Mesothelial cell of epicardium (in vitro differentiated cells): ENCODE data around the gene EIF4E3. TPM values are rescaled to one million over a fixed set of nuclear protein-coding genes. Genes with fewer than 3 reads are reported as not detected.

Source experiments
- DNase-seq, 2 experiments: peaks; one replicate each; pipeline ENCODE4 v3.0.0; 2021; ENCODE audit warnings: low spot score in 2 of 2; ENCODE audit not compliant: unreplicated experiment in 2 of 2
- H3K27ac Mint-ChIP-seq: 2 replicates; pipeline ENCODE4 v1.8.0; 2021; ENCODE audit warnings: mixed read lengths
- H3K27me3 Mint-ChIP-seq: 2 replicates; pipeline ENCODE4 v1.8.0; 2021; ENCODE audit warnings: low read depth, mixed read lengths
- H3K36me3 Mint-ChIP-seq: 2 replicates; pipeline ENCODE4 v1.8.0; 2021; ENCODE audit warnings: mixed read lengths
- H3K4me1 Mint-ChIP-seq: 2 replicates; pipeline ENCODE4 v1.8.0; 2021; ENCODE audit warnings: mixed read lengths
- H3K4me3 Mint-ChIP-seq: 2 replicates; pipeline ENCODE4 v1.8.0; 2021; ENCODE audit warnings: mild to moderate bottlenecking, moderate library complexity, mixed read lengths
- H3K9me3 Mint-ChIP-seq: 2 replicates; pipeline ENCODE4 v1.8.0; 2021; ENCODE audit warnings: mixed read lengths
- total RNA-seq: library from RNA; stranded (reverse); gene quantifications from 3 replicates; pipeline ENCODE4 v1.2.1, GENCODE V29; 2021
- TF ChIP-seq, protein P1 (sequence below): fragments of 200-600 bp; sonication (generic); IDR thresholded peaks from one replicate; pipeline ENCODE4 v1.5.0; 2021; ENCODE audit warnings: antibody characterized with exemption; ENCODE audit not compliant: unreplicated experiment

Gene EIF4E3
- total RNA-seq, 1 donor from 2014 or later: 9.9 TPM

DNA sequence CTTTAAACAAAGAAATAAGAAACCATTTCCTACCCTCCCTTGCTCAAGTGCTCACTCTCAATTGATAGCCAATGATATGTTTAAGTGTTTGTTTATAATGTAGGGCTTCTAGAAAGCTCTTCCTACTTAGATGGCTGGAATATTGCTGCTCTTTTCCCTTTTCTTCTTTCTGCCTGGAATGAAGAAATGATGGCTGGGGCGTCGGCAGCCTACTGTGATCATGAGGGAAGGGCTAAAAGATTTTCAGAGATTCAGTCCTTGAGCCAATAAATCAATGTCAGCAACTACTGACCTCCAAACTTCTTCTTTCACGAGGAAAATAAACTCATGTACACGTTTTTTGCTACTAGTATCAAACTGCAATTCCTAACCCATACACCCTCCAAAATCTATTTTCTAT is 26.4 kb upstream of the EIF4E3 start:
- H3K4me3 Mint-ChIP-seq: no peak overlapping the region
- H3K9me3 Mint-ChIP-seq: peaks cover 3% of the 10 kb centered on the region
- H3K4me1 Mint-ChIP-seq: peaks cover 15% of the 10 kb centered on the region
- H3K36me3 Mint-ChIP-seq: peaks cover 4% of the 10 kb centered on the region
- no peak overlapping the region for H3K27ac Mint-ChIP-seq
- TF ChIP-seq, protein P1, sequence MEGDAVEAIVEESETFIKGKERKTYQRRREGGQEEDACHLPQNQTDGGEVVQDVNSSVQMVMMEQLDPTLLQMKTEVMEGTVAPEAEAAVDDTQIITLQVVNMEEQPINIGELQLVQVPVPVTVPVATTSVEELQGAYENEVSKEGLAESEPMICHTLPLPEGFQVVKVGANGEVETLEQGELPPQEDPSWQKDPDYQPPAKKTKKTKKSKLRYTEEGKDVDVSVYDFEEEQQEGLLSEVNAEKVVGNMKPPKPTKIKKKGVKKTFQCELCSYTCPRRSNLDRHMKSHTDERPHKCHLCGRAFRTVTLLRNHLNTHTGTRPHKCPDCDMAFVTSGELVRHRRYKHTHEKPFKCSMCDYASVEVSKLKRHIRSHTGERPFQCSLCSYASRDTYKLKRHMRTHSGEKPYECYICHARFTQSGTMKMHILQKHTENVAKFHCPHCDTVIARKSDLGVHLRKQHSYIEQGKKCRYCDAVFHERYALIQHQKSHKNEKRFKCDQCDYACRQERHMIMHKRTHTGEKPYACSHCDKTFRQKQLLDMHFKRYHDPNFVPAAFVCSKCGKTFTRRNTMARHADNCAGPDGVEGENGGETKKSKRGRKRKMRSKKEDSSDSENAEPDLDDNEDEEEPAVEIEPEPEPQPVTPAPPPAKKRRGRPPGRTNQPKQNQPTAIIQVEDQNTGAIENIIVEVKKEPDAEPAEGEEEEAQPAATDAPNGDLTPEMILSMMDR: no peak
- H3K27me3 Mint-ChIP-seq: peaks cover 51% of the 10 kb centered on the region
- DNase-seq: no peak

DNA sequence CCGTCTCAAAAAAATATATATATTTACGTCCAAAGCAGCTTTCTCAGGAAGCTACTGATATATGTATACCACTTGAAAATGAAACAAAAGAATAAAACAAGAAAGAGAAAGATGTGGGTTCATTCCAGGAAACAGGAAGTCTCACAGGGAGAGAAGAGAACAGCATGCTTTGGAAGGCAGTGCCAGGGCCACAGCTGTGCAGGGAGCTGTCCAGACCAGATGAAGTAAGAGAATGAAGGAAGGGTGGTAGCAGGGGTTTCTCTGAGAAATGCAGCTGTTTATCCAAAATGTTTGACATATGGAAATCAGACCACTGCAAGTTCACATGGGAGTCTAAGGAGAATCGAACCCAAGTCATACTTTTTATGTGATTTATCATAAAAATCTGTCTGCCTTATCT is 19.5 kb upstream of the EIF4E3 start:
- TF ChIP-seq, protein P1: no peak
- Mint-ChIP-seq H3K9me3 (peaks cover 44% of the 10 kb centered on the region), H3K27me3 (peaks cover 7% of the 10 kb centered on the region)

DNA sequence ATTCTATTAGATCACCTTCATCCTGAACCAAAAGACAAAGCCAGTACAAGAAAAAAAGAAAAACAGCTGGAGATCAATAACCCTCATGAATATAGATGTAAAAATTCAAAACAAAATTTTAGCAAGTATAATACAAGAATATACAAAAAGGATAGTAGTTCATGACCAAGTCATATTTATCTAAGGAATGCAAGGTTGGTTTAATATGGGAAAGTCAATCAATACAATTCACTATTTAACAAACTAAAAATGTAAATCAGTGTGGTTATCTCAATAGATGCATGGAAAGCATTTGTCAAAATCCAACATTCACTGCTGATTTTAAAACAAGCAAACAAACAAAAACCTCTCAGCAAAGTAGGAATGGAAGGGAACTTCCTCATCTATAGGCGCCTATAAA is 17.4 kb upstream of the EIF4E3 start:
- Mint-ChIP-seq H3K4me1 (no peaks in the 10 kb centered on the region), H3K27ac (no peak overlapping the region), H3K4me3 (no peak overlapping the region), H3K36me3 (peaks cover 26% of the 10 kb centered on the region), H3K27me3 (no peaks in the 10 kb centered on the region), H3K9me3 (peaks cover 54% of the 10 kb centered on the region)
- DNase-seq: no peak
- TF ChIP-seq, protein P1: no peak

More for the DNA sequence above, 19.5 kb upstream of the EIF4E3 start:
- H3K4me1 Mint-ChIP-seq: no peaks in the 10 kb centered on the region
- no peak for DNase-seq
- H3K4me3 Mint-ChIP-seq: no peak overlapping the region
- H3K27ac Mint-ChIP-seq: no peak overlapping the region
- H3K36me3 Mint-ChIP-seq: peaks cover 26% of the 10 kb centered on the region

DNA sequence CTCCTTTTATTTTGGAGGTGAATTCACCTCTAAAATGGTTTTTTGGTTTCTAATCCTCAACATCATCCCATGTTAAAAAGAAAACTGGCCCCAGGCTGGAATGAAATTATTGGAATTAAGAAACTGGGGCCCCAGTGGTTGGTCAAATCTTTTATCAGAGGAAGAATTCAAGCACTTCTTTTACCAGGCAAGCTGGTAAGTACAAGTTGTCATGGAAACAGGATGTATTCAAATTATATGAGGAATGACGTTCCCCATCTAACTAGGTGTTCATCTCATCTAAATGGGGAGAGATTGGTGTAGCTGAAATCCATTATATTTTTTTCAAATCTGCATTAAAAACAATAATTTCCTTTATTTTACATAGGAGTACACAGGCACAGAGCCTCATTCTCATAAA is 9.7 kb upstream of the EIF4E3 start:
- H3K27me3 Mint-ChIP-seq: no peaks in the 10 kb centered on the region
- TF ChIP-seq, protein P1: no peak
- no peak for DNase-seq
- no peak overlapping the region for H3K27ac Mint-ChIP-seq
- H3K9me3 Mint-ChIP-seq: peaks cover 23% of the 10 kb centered on the region
- no peaks in the 10 kb centered on the region for H3K36me3 Mint-ChIP-seq
- H3K4me1 Mint-ChIP-seq: peaks cover 6% of the 10 kb centered on the region
- no peak overlapping the region for H3K4me3 Mint-ChIP-seq

DNA sequence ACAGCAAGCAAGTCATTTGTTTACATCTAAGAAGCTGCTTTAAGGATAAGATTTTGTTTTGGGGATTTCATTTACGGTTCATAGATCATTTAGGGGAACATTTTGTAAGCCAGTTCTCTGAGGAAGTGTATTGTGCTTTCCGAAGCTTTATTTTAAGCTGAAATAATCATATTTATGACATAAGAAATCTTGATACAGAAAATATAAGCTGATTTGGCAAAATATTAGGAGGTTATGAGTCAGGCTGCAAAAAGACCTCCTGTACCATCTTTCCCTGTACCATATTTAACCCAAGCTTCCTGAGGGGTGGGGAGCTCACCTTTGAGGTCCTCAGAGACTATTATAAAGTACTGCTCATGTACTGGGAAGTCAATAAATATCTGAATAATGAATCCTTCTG is 8.1 kb upstream of the EIF4E3 start:
- Mint-ChIP-seq H3K36me3 (no peaks in the 10 kb centered on the region), H3K4me1 (peaks cover 6% of the 10 kb centered on the region), H3K27ac (no peak overlapping the region), H3K4me3 (no peak overlapping the region), H3K9me3 (peaks cover 21% of the 10 kb centered on the region), H3K27me3 (peaks cover 3% of the 10 kb centered on the region)
- no peak for DNase-seq
- TF ChIP-seq, protein P1: no peak

DNA sequence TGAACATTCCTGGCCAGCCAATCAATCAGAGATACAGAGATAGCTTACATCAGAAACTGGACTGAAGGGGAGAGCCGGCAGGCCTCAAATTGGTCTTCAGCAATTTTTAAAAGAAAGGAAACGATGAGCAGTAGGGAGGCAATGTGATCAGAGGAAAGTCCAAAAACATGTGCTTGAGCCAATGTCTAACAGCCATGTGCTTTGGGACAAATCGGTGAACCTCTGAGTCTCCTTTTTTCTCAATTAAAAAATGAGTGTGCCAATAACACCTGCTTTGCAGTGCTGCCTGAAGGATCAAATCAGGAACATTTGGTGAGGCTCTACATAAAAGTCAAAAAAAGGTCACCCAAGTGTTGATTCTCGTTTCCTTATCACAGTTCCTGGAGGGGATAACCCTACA is 7.4 kb upstream of the EIF4E3 start:
- Mint-ChIP-seq H3K4me1 (peaks cover 6% of the 10 kb centered on the region), H3K4me3 (no peak overlapping the region), H3K27ac (no peak overlapping the region), H3K27me3 (peaks cover 5% of the 10 kb centered on the region), H3K9me3 (peaks cover 14% of the 10 kb centered on the region), H3K36me3 (no peaks in the 10 kb centered on the region)
- no peak for DNase-seq
- TF ChIP-seq, protein P1: no peak
